Neural cell (in vitro differentiated cells): ENCODE measurements around the gene CLSTN2. TPM values are rescaled to one million over a fixed set of nuclear protein-coding genes. Genes with fewer than 3 reads are reported as not detected.

Experiments used
- H2AFZ ChIP-seq: fragments of 200-600, 300-800 bp; sonication (generic), shearing (Covaris generic); 2 replicates; pipeline ENCODE4 v1.6.0; 2014; ENCODE audit warnings: low read depth, mild to moderate bottlenecking, antibody characterized with exemption, low read length, moderate library complexity
- H3F3A ChIP-seq: fragments of 200-600 bp; shearing (Covaris generic); 2 replicates; pipeline ENCODE4 v1.6.1; 2016; ENCODE audit warnings: mild to moderate bottlenecking, moderate library complexity, mixed read lengths, antibody characterized with exemption, low read length; ENCODE audit not compliant: insufficient read depth, poor library complexity, severe bottlenecking
- H3K27ac ChIP-seq: fragments of 200-600, 300-800 bp; sonication (generic), shearing (Covaris generic); 2 replicates; pipeline ENCODE4 v1.5.1; 2014; ENCODE audit warnings: mild to moderate bottlenecking, low read length, moderate library complexity
- H3K27me3 ChIP-seq: fragments of 300-800, 200-600 bp; sonication (generic), shearing (Covaris generic); 2 replicates; pipeline ENCODE4 v1.6.0; 2014; ENCODE audit warnings: mild to moderate bottlenecking, low read depth, low read length, moderate library complexity; ENCODE audit not compliant: insufficient read depth
- H3K36me3 ChIP-seq: fragments of 300-800, 200-600 bp; sonication (generic), shearing (Covaris generic); 2 replicates; pipeline ENCODE4 v1.5.1; 2014; ENCODE audit warnings: mild to moderate bottlenecking, antibody characterized with exemption, low read length, moderate library complexity; ENCODE audit not compliant: insufficient read depth
- H3K4me2 ChIP-seq: fragments of 300-800, 200-600 bp; sonication (generic), shearing (Covaris generic); 2 replicates; pipeline ENCODE4 v1.6.0; 2014; ENCODE audit warnings: mild to moderate bottlenecking, low read length
- H3K4me3 ChIP-seq: fragments of 300-800, 200-600 bp; sonication (generic), shearing (Covaris generic); 2 replicates; pipeline ENCODE4 v1.5.1; 2014; ENCODE audit warnings: mild to moderate bottlenecking, low read length, moderate library complexity
- H3K79me2 ChIP-seq: fragments of 200-600 bp; shearing (Covaris generic); replicated peaks from 2 replicates; pipeline ENCODE4 v1.6.0; 2014; ENCODE audit warnings: mild to moderate bottlenecking, low read length, moderate library complexity; ENCODE audit not compliant: insufficient read depth
- H3K9ac ChIP-seq: fragments of 300-800, 200-600 bp; sonication (generic), shearing (Covaris generic); 2 replicates; pipeline ENCODE4 v1.6.1; 2016; ENCODE audit warnings: mild to moderate bottlenecking, low read length, mixed read lengths
- H3K9me2 ChIP-seq: fragments of 200-600 bp; shearing (Covaris generic); 2 replicates; pipeline ENCODE4 v1.6.1; 2016; ENCODE audit warnings: mild to moderate bottlenecking, low read length, mixed read lengths; ENCODE audit not compliant: insufficient read depth
- H3K9me3 ChIP-seq: fragments of 200-600, 300-800 bp; sonication (generic), shearing (Covaris generic); 2 replicates; pipeline ENCODE4 v1.6.1; 2016; ENCODE audit warnings: mild to moderate bottlenecking, mixed run types, low read length, moderate library complexity, mixed read lengths
- H4K20me1 ChIP-seq: fragments of 200-600 bp; shearing (Covaris generic); 2 replicates; pipeline ENCODE4 v1.6.1; 2016; ENCODE audit warnings: mild to moderate bottlenecking, mixed run types; ENCODE audit not compliant: insufficient read depth
- EP300 ChIP-seq: fragments of 450-650 bp; conservative IDR thresholded peaks from 2 replicates; pipeline ENCODE4 v1.6.1; 2014; ENCODE audit warnings: antibody characterized with exemption, mild to moderate bottlenecking, moderate library complexity; ENCODE audit not compliant: poor library complexity, severe bottlenecking
- EZH2 ChIP-seq: fragments of 200-600, 300-800 bp; shearing (Covaris generic), sonication (generic); IDR thresholded peaks from 2 replicates; pipeline ENCODE4 v1.6.1; 2014; ENCODE audit warnings: antibody characterized with exemption, low read length, borderline replicate concordance, mild to moderate bottlenecking; ENCODE audit not compliant: insufficient read depth, poor library complexity, severe bottlenecking
- MXI1 ChIP-seq: fragments of 450-650 bp; conservative IDR thresholded peaks from 2 replicates; pipeline ENCODE4 v1.6.1; 2014; ENCODE audit warnings: antibody characterized with exemption, mild to moderate bottlenecking; ENCODE audit not compliant: poor library complexity, severe bottlenecking
- POLR2AphosphoS5 ChIP-seq: IDR thresholded peaks from 2 replicates; pipeline ENCODE4 v1.6.1; 2012
- RAD21 ChIP-seq: fragments of 450-650 bp; conservative IDR thresholded peaks from 2 replicates; pipeline ENCODE4 v1.6.1; 2014; ENCODE audit warnings: antibody characterized with exemption, mild to moderate bottlenecking, moderate library complexity
- SMC3 ChIP-seq: fragments of 450-650 bp; conservative IDR thresholded peaks from 2 replicates; pipeline ENCODE4 v1.6.1; 2014; ENCODE audit warnings: antibody characterized with exemption, mild to moderate bottlenecking, moderate library complexity; ENCODE audit not compliant: poor library complexity
- TAF1 ChIP-seq: IDR thresholded peaks from 2 replicates; pipeline ENCODE4 v1.6.1; 2012; ENCODE audit warnings: low read depth
- polyA plus RNA-seq: library from polyadenylated mRNA; depleted of rRNA; stranded (reverse); fragments of >200 nt; gene quantifications from 2 replicates; pipeline ENCODE4 v1.2.3, GENCODE V29; 2014
- TF ChIP-seq, protein P1 (sequence below): IDR thresholded peaks from 2 replicates; pipeline ENCODE4 v1.6.1; 2012; ENCODE audit warnings: borderline replicate concordance
- TF ChIP-seq, protein P2 (sequence below): fragments of 450-650 bp; IDR thresholded peaks from 2 replicates; pipeline ENCODE4 v1.5.1; 2014; ENCODE audit warnings: antibody characterized with exemption, mild to moderate bottlenecking, moderate library complexity; ENCODE audit not compliant: poor library complexity, severe bottlenecking

CLSTN2 gene
- polyA plus RNA-seq, 1 donor from 2014 or later, result 10.7 TPM

- Histone ChIP-seq H3K27me3 (no peaks in the 10 kb centered on the region), H3K9ac (no peak overlapping the region), H3F3A (no peaks in the 10 kb centered on the region), H3K9me2 (no peaks in the 10 kb centered on the region), H4K20me1 (no peaks in the 10 kb centered on the region), H3K79me2 (no peaks in the 10 kb centered on the region), H3K36me3 (no peaks in the 10 kb centered on the region), H2AFZ (no peak overlapping the region), H3K9me3 (no peaks in the 10 kb centered on the region), H3K4me2 (no peak overlapping the region), H3K27ac (no peak overlapping the region), H3K4me3 (no peak overlapping the region)
- TF ChIP-seq TAF1 (no peak), RAD21 (no peak), POLR2AphosphoS5 (no peak), EZH2 (no peak), EP300 (no peak), MXI1 (no peak), SMC3 (no peak)
- TF ChIP-seq, protein P1, sequence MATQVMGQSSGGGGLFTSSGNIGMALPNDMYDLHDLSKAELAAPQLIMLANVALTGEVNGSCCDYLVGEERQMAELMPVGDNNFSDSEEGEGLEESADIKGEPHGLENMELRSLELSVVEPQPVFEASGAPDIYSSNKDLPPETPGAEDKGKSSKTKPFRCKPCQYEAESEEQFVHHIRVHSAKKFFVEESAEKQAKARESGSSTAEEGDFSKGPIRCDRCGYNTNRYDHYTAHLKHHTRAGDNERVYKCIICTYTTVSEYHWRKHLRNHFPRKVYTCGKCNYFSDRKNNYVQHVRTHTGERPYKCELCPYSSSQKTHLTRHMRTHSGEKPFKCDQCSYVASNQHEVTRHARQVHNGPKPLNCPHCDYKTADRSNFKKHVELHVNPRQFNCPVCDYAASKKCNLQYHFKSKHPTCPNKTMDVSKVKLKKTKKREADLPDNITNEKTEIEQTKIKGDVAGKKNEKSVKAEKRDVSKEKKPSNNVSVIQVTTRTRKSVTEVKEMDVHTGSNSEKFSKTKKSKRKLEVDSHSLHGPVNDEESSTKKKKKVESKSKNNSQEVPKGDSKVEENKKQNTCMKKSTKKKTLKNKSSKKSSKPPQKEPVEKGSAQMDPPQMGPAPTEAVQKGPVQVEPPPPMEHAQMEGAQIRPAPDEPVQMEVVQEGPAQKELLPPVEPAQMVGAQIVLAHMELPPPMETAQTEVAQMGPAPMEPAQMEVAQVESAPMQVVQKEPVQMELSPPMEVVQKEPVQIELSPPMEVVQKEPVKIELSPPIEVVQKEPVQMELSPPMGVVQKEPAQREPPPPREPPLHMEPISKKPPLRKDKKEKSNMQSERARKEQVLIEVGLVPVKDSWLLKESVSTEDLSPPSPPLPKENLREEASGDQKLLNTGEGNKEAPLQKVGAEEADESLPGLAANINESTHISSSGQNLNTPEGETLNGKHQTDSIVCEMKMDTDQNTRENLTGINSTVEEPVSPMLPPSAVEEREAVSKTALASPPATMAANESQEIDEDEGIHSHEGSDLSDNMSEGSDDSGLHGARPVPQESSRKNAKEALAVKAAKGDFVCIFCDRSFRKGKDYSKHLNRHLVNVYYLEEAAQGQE, result no peak
- TF ChIP-seq, protein P2, sequence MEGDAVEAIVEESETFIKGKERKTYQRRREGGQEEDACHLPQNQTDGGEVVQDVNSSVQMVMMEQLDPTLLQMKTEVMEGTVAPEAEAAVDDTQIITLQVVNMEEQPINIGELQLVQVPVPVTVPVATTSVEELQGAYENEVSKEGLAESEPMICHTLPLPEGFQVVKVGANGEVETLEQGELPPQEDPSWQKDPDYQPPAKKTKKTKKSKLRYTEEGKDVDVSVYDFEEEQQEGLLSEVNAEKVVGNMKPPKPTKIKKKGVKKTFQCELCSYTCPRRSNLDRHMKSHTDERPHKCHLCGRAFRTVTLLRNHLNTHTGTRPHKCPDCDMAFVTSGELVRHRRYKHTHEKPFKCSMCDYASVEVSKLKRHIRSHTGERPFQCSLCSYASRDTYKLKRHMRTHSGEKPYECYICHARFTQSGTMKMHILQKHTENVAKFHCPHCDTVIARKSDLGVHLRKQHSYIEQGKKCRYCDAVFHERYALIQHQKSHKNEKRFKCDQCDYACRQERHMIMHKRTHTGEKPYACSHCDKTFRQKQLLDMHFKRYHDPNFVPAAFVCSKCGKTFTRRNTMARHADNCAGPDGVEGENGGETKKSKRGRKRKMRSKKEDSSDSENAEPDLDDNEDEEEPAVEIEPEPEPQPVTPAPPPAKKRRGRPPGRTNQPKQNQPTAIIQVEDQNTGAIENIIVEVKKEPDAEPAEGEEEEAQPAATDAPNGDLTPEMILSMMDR, result no peak
Observed at GRCh38 chr3:140022066-140022770, 87.2 kb downstream of the CLSTN2 start.

GRCh38 chr3:140023616-140024530 lies 88.9 kb downstream of the CLSTN2 start:
- no peak overlapping the region for H2AFZ ChIP-seq
- no peaks in the 10 kb centered on the region for H4K20me1 ChIP-seq
- no peak overlapping the region for H3K27ac ChIP-seq
- no peak overlapping the region for H3K4me2 ChIP-seq
- no peaks in the 10 kb centered on the region for H3F3A ChIP-seq
- H3K9me2 ChIP-seq, result no peaks in the 10 kb centered on the region
- TF ChIP-seq TAF1, result no peak
- TF ChIP-seq EP300, result no peak
- TF ChIP-seq RAD21, result no peak
- TF ChIP-seq, protein P1, result no peak
- TF ChIP-seq, protein P2, result no peak
- no peak for TF ChIP-seq SMC3
- TF ChIP-seq EZH2, result no peak
- no peak for TF ChIP-seq POLR2AphosphoS5
- TF ChIP-seq MXI1, result no peak
- H3K36me3 ChIP-seq, result no peaks in the 10 kb centered on the region
- H3K79me2 ChIP-seq, result no peaks in the 10 kb centered on the region
- H3K9me3 ChIP-seq, result no peaks in the 10 kb centered on the region
- H3K4me3 ChIP-seq, result no peak overlapping the region
- H3K9ac ChIP-seq, result no peak overlapping the region
- no peaks in the 10 kb centered on the region for H3K27me3 ChIP-seq
